Tibial artery (tissue), 4 donors: ENCODE measurements around the gene AKT2.

ENCODE experiments used
- DNase-seq, 2 donors: peaks; one replicate each; pipeline ENCODE4 v3.0.0-alpha.2; 2019
- H3K27ac ChIP-seq, 2 donors: fragments of 200-600 bp; sonication (generic) in 1 of 2; 1 replicate in 1 of 2; 2 replicates in 1 of 2; pipeline ENCODE4 v1.5.1; 2018 to 2019; ENCODE audit warnings: mild to moderate bottlenecking in 1 of 2
- H3K27me3 ChIP-seq, 2 donors: fragments of 200-600 bp; sonication (generic) in 1 of 2; one replicate each; pipeline versions ENCODE4 v1.5.1 to v1.6.0; 2016 to 2019
- H3K36me3 ChIP-seq, 3 donors: fragments of 200-600 bp; sonication (generic) in 2 of 3; one replicate each; pipeline ENCODE4 v1.5.1; 2016 to 2019; ENCODE audit warnings: mild to moderate bottlenecking in 2 of 3
- H3K4me1 ChIP-seq, 4 donors: fragments of 200-600 bp; sonication (generic) in 2 of 4; 1 replicate in 3 of 4; 2 replicates in 1 of 4; pipeline ENCODE4 v1.5.1; 2016 to 2019
- H3K4me3 ChIP-seq, 2 donors: fragments of 200-600 bp; sonication (generic) in 1 of 2; 1 replicate in 1 of 2; 2 replicates in 1 of 2; pipeline ENCODE4 v1.5.1; 2018 to 2019; ENCODE audit warnings: mild to moderate bottlenecking in 2 of 2
- H3K9me3 ChIP-seq, 3 donors: fragments of 200-600 bp; sonication (generic) in 1 of 3; one replicate each; pipeline ENCODE4 v1.5.1; 2016 to 2019
- intact Hi-C: fragments of 100-400 bp; cut with DNase I; formaldehyde crosslinking; loops from one replicate; pipeline ENCODE4 v1.15.0; 2023; ENCODE audit warnings: low total_unique reads
- TF ChIP-seq, protein P1 (sequence below), 2 experiments: fragments of 200-600 bp in 1 of 2; fragments of 450-650 bp in 1 of 2; IDR thresholded peaks; one replicate each; pipeline ENCODE4 v1.5.1; 2017 to 2019; ENCODE audit warnings: antibody characterized with exemption in 2 of 2, mild to moderate bottlenecking in 1 of 2, moderate library complexity in 1 of 2

Gene AKT2

DNA sequence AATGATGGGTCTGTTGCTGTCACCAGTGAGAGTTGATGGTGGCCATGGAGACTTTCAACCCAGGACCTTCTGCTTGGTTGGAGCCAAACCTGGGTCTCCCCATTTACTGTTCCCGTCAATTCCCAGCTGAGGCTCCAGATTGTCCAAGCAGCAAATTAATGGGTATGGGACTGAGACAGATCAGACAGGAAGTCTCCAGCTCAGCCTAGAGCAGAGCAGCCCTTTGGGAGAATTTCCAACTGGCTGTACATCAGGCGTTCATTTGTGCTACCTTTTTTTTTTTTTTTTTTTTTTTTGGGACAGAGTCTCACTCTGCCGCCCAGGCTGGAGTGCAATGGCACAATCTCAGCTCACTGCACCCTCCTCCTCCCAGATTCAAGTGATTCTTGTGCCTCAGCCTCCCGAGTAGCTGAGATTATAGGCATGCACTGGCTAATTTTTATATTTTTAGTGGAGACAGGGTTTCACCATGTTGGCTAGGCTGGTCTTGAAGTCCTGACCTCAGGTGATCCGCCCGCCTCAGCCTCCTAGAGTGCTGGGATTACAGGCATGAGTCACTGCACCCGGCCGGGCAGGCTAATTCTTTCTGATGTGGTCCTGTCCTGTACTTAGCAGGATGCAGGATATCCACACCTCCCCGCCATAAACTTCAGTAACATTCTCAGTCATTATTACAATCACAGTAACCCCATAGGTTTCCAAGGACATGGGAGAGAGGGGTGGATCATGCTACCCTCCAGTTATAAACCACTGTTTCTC is 84.6 kb downstream of the AKT2 start:
- H3K9me3 ChIP-seq = no peaks in the 10 kb centered on the region
- H3K27ac ChIP-seq = no peak overlapping the region
- no peak for DNase-seq
- intact Hi-C loops = no loop called here
- no peak overlapping the region for H3K4me3 ChIP-seq
- H3K27me3 ChIP-seq = no peaks in the 10 kb centered on the region
- no peaks in the 10 kb centered on the region for H3K4me1 ChIP-seq
- peaks cover 23 to 69% (median 45%) of the 10 kb centered on the region in 3 donors for H3K36me3 ChIP-seq
- TF ChIP-seq, protein P1, sequence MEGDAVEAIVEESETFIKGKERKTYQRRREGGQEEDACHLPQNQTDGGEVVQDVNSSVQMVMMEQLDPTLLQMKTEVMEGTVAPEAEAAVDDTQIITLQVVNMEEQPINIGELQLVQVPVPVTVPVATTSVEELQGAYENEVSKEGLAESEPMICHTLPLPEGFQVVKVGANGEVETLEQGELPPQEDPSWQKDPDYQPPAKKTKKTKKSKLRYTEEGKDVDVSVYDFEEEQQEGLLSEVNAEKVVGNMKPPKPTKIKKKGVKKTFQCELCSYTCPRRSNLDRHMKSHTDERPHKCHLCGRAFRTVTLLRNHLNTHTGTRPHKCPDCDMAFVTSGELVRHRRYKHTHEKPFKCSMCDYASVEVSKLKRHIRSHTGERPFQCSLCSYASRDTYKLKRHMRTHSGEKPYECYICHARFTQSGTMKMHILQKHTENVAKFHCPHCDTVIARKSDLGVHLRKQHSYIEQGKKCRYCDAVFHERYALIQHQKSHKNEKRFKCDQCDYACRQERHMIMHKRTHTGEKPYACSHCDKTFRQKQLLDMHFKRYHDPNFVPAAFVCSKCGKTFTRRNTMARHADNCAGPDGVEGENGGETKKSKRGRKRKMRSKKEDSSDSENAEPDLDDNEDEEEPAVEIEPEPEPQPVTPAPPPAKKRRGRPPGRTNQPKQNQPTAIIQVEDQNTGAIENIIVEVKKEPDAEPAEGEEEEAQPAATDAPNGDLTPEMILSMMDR (IDR thresholded peaks at IDR 0.05) = no peak

GRCh38 chr19:40198272-40198990 is 86.7 kb downstream of the AKT2 start:
- H3K36me3 ChIP-seq = peaks cover 9 to 48% (median 25%) of the 10 kb centered on the region in 3 donors
- TF ChIP-seq, protein P1 (IDR thresholded peaks at IDR 0.05) = no peak
- no peak overlapping the region for H3K4me3 ChIP-seq
- no peak for DNase-seq
- H3K4me1 ChIP-seq = peaks cover 0 to 14% (median 0%) of the 10 kb centered on the region in 4 donors
- intact Hi-C loops = no loop called here
- H3K27ac ChIP-seq = no peak overlapping the region
- no peaks in the 10 kb centered on the region for H3K9me3 ChIP-seq
- no peaks in the 10 kb centered on the region for H3K27me3 ChIP-seq

- Histone ChIP-seq H3K36me3 (peaks cover 0 to 7% (median 5%) of the 10 kb centered on the region in 3 donors), H3K27me3 (no peaks in the 10 kb centered on the region), H3K4me1 (peaks cover 0 to 37% (median 15%) of the 10 kb centered on the region in 4 donors), H3K9me3 (no peaks in the 10 kb centered on the region), H3K27ac (no peak overlapping the region), H3K4me3 (no peak overlapping the region)
- TF ChIP-seq, protein P1 (IDR thresholded peaks at IDR 0.05) = no peak
- intact Hi-C loops = no loop called here
- no peak for DNase-seq
Observed at GRCh38 chr19:40193587-40193849, 91.6 kb downstream of the AKT2 start.

DNA sequence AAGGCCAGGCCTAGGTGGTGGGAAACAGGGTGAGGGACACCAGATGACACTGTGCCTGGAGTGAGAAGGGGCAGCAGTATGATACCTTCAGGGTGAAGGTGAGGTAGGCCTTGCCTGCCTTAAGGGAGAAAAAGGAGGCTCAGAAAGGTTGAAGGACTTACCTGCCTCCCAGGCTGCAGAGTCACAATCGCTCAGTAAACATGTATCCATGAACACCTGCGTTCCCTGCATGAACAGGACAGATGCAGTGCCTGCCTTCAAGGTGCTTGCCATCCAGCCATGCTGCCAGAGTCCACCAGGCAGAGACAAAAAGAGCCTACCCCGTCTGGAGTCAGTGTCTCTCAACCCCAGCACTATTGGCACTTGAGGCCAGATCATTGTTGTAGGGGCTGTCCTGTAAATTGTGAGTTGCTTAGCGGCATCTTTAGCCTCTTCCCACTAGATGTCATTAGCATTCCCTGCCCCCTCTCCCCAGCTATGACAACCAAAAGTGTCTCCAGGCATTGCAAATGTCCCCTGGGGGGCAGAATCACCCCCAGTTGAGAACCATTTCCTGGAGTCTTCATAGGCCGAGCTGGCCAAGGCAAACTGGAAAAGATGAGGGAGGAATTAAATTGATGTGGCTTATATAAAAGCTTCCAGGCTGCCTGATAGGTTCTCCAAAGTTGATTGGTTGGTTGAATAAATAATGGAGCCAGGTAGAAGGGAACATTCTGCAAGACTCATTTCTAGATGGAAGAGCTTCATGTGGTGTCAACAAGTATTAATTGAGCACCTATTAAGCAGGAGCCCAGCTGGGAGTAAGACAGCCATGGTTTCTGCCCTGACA is 92.2 kb downstream of the AKT2 start:
- no peak for DNase-seq
- Histone ChIP-seq H3K4me1 (peaks cover 0 to 37% (median 15%) of the 10 kb centered on the region in 4 donors), H3K27me3 (no peaks in the 10 kb centered on the region), H3K4me3 (peak overlapping the region; percentile 97 to 98), H3K9me3 (no peaks in the 10 kb centered on the region), H3K27ac (peak overlapping the region; percentile 100), H3K36me3 (peaks cover 0 to 2% (median 0%) of the 10 kb centered on the region in 3 donors)
- TF ChIP-seq, protein P1 (IDR thresholded peaks at IDR 0.05) = no peak
- intact Hi-C loops = no loop called here

DNA sequence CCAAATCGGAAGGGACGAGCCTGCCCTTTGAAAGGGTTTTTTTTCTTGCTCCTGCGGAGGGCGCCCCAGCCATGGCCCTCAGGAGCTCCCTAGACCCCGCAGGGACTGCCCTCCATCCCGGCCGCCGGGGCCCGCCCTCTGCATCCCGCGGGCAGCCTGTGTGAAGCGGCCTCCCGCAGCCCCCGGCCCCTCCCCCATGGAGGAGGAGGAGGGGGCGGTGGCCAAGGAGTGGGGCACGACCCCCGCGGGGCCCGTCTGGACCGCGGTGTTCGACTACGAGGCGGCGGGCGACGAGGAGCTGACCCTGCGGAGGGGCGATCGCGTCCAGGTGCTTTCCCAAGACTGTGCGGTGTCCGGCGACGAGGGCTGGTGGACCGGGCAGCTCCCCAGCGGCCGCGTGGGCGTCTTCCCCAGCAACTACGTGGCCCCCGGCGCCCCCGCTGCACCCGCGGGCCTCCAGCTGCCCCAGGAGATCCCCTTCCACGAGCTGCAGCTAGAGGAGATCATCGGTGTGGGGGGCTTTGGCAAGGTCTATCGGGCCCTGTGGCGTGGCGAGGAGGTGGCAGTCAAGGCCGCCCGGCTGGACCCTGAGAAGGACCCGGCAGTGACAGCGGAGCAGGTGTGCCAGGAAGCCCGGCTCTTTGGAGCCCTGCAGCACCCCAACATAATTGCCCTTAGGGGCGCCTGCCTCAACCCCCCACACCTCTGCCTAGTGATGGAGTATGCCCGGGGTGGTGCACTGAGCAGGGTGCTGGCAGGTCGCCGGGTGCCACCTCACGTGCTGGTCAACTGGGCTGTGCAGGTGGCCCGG is 93.1 kb downstream of the AKT2 start:
- Histone ChIP-seq H3K27me3 (no peaks in the 10 kb centered on the region), H3K4me3 (peak overlapping the region; percentile 97 to 98), H3K36me3 (no peaks in the 10 kb centered on the region), H3K27ac (peak overlapping the region; percentile 100), H3K9me3 (no peaks in the 10 kb centered on the region), H3K4me1 (peaks cover 0 to 37% (median 15%) of the 10 kb centered on the region in 4 donors)
- no peak for DNase-seq
- TF ChIP-seq, protein P1 (IDR thresholded peaks at IDR 0.05) = no peak
- intact Hi-C loops = no loop called here
